SH-SY5Y (cell line): ENCODE results near the gene BICRA.

Experiments
- GATA2 ChIP-seq: IDR thresholded peaks from 2 replicates; pipeline ENCODE4 v1.6.1; 2011; ENCODE audit warnings: mild to moderate bottlenecking, low read depth, low read length
- GATA3 ChIP-seq: IDR thresholded peaks from 2 replicates; pipeline ENCODE4 v1.6.1; 2011; ENCODE audit warnings: low read depth, mild to moderate bottlenecking, low read length, moderate library complexity

- no peak for TF ChIP-seq GATA2
- no peak for TF ChIP-seq GATA3
These were observed 72.0 kb downstream of the BICRA start for GRCh38 chr19:47680858-47681332.
